KOPT-K1 (cell line): Measurements from ENCODE around the gene NDEL1.

Experiments used
- H3K27ac ChIP-seq: fragments of 200-600 bp; sonication (generic); 2 replicates; pipeline ENCODE4 v1.5.1; 2016; ENCODE audit warnings: antibody characterized with exemption, mild to moderate bottlenecking, low read depth, low read length; ENCODE audit not compliant: poor library complexity, severe bottlenecking
- H3K36me3 ChIP-seq: fragments of 200-600 bp; sonication (generic); 2 replicates; pipeline ENCODE4 v1.5.1; 2017; ENCODE audit warnings: antibody characterized with exemption, mild to moderate bottlenecking, low read length, moderate library complexity; ENCODE audit not compliant: insufficient read depth
- H3K9me3 ChIP-seq: fragments of 200-600 bp; sonication (generic); 2 replicates; pipeline ENCODE4 v1.5.1; 2017; ENCODE audit warnings: antibody characterized with exemption, low read length, mild to moderate bottlenecking; ENCODE audit not compliant: insufficient read depth, poor library complexity, severe bottlenecking

The NDEL1 gene

GRCh38 chr17:8488901-8489300, 53.2 kb downstream of the NDEL1 start:
- H3K27ac ChIP-seq: no peak overlapping the region
- peaks cover 100% of the 10 kb centered on the region for H3K36me3 ChIP-seq
- peaks cover 11% of the 10 kb centered on the region for H3K9me3 ChIP-seq

GRCh38 chr17:8489841-8490240, 54.2 kb downstream of the NDEL1 start:
- Histone ChIP-seq H3K9me3 (peaks cover 2% of the 10 kb centered on the region), H3K36me3 (peaks cover 94% of the 10 kb centered on the region), H3K27ac (no peak overlapping the region)

- Histone ChIP-seq H3K9me3 (no peaks in the 10 kb centered on the region), H3K27ac (no peak overlapping the region), H3K36me3 (peaks cover 93% of the 10 kb centered on the region)
Observed at GRCh38 chr17:8490256-8491023, 54.8 kb downstream of the NDEL1 start.

- Histone ChIP-seq H3K27ac (no peak overlapping the region), H3K36me3 (peaks cover 88% of the 10 kb centered on the region), H3K9me3 (no peaks in the 10 kb centered on the region)
Observed at GRCh38 chr17:8492121-8492520, 56.4 kb downstream of the NDEL1 start.

- Histone ChIP-seq H3K27ac (no peak overlapping the region), H3K36me3 (peaks cover 82% of the 10 kb centered on the region), H3K9me3 (no peaks in the 10 kb centered on the region)
Observed at GRCh38 chr17:8494021-8494420, 58.3 kb downstream of the NDEL1 start.

- H3K27ac ChIP-seq: no peak overlapping the region
- peaks cover 82% of the 10 kb centered on the region for H3K36me3 ChIP-seq
- H3K9me3 ChIP-seq: no peaks in the 10 kb centered on the region
Observed at GRCh38 chr17:8494506-8495111, 58.9 kb downstream of the NDEL1 start.

GRCh38 chr17:8496081-8496480, 60.4 kb downstream of the NDEL1 start:
- H3K27ac ChIP-seq: no peak overlapping the region
- no peaks in the 10 kb centered on the region for H3K9me3 ChIP-seq
- H3K36me3 ChIP-seq: peaks cover 80% of the 10 kb centered on the region

GRCh38 chr17:8499171-8499570, 63.5 kb downstream of the NDEL1 start:
- Histone ChIP-seq H3K27ac (no peak overlapping the region), H3K36me3 (peaks cover 62% of the 10 kb centered on the region), H3K9me3 (no peaks in the 10 kb centered on the region)

- no peak overlapping the region for H3K27ac ChIP-seq
- H3K9me3 ChIP-seq: no peaks in the 10 kb centered on the region
- peaks cover 65% of the 10 kb centered on the region for H3K36me3 ChIP-seq
Observed at GRCh38 chr17:8499614-8500013, 63.9 kb downstream of the NDEL1 start.

GRCh38 chr17:8500609-8501008, 64.9 kb downstream of the NDEL1 start:
- Histone ChIP-seq H3K36me3 (peaks cover 66% of the 10 kb centered on the region), H3K27ac (no peak overlapping the region), H3K9me3 (no peaks in the 10 kb centered on the region)

GRCh38 chr17:8502126-8502525, 66.4 kb downstream of the NDEL1 start:
- Histone ChIP-seq H3K36me3 (peaks cover 69% of the 10 kb centered on the region), H3K9me3 (no peaks in the 10 kb centered on the region), H3K27ac (no peak overlapping the region)

GRCh38 chr17:8503368-8503767, 67.7 kb downstream of the NDEL1 start:
- no peaks in the 10 kb centered on the region for H3K9me3 ChIP-seq
- peaks cover 71% of the 10 kb centered on the region for H3K36me3 ChIP-seq
- no peak overlapping the region for H3K27ac ChIP-seq

GRCh38 chr17:8503807-8504206, 68.1 kb downstream of the NDEL1 start:
- Histone ChIP-seq H3K9me3 (no peaks in the 10 kb centered on the region), H3K27ac (no peak overlapping the region), H3K36me3 (peaks cover 71% of the 10 kb centered on the region)

GRCh38 chr17:8504460-8505207, 69.0 kb downstream of the NDEL1 start:
- no peaks in the 10 kb centered on the region for H3K9me3 ChIP-seq
- peaks cover 70% of the 10 kb centered on the region; the same call in 1 of the 2 replicates for H3K36me3 ChIP-seq
- H3K27ac ChIP-seq: no peak overlapping the region

- peaks cover 58% of the 10 kb centered on the region; the same call in 1 of the 2 replicates for H3K36me3 ChIP-seq
- H3K9me3 ChIP-seq: no peaks in the 10 kb centered on the region
- H3K27ac ChIP-seq: no peak overlapping the region
Observed at GRCh38 chr17:8506145-8506544, 70.5 kb downstream of the NDEL1 start.
